Spleen (tissue), 11 donors: Measurements from ENCODE around the gene MMP15. TPM values are rescaled to one million over a fixed set of nuclear protein-coding genes. Genes with fewer than 3 reads are reported as not detected.
"Not testable (repeated sequence)": the region's sequence is repeated elsewhere in the genome, so short reads cannot be mapped to it uniquely, and the experiment has no call there.

Experiments used
- DNase-seq: peaks from one replicate; pipeline ENCODE4 v3.0.0-alpha.2; 2020
- H3K27ac ChIP-seq, 8 donors: fragments of 200-600 bp; sonication (generic) in 7 of 8; 1 replicate in 4 of 8; 2 replicates in 4 of 8; pipeline versions ENCODE4 v1.5.0 to v1.8.0; 2016 to 2021; ENCODE audit warnings: inconsistent platforms in 4 of 8, mild to moderate bottlenecking in 4 of 8, moderate library complexity in 1 of 8
- H3K27me3 ChIP-seq, 7 donors: fragments of 200-600 bp; sonication (generic) in 6 of 7; replicated peaks in 1 of 7; 1 replicate in 4 of 7; 2 replicates in 3 of 7; pipeline versions ENCODE4 v1.5.0 to v1.8.0; 2016 to 2021; ENCODE audit warnings: inconsistent platforms in 3 of 7, mild to moderate bottlenecking in 1 of 7
- H3K36me3 ChIP-seq, 6 donors: fragments of 200-600 bp; sonication (generic) in 5 of 6; 1 replicate in 4 of 6; 2 replicates in 2 of 6; pipeline versions ENCODE4 v1.5.0 to v1.8.0; 2016 to 2021; ENCODE audit warnings: inconsistent platforms in 2 of 6
- H3K4me1 ChIP-seq, 6 donors: fragments of 200-600 bp; sonication (generic) in 5 of 6; 1 replicate in 3 of 6; 2 replicates in 3 of 6; pipeline versions ENCODE4 v1.5.0 to v1.8.0; 2016 to 2021; ENCODE audit warnings: inconsistent platforms in 3 of 6
- H3K4me3 ChIP-seq, 8 donors: fragments of 200-600 bp; sonication (generic) in 7 of 8; 1 replicate in 4 of 8; 2 replicates in 4 of 8; pipeline versions ENCODE4 v1.5.0 to v1.8.0; 2016 to 2021; ENCODE audit warnings: inconsistent platforms in 4 of 8, mild to moderate bottlenecking in 4 of 8, moderate library complexity in 2 of 8
- H3K9me3 ChIP-seq, 8 donors: fragments of 200-600 bp; sonication (generic) in 7 of 8; 1 replicate in 4 of 8; 2 replicates in 4 of 8; pipeline versions ENCODE4 v1.5.0 to v1.8.0; 2016 to 2021; ENCODE audit warnings: inconsistent platforms in 4 of 8
- CTCF ChIP-seq, 11 experiments: fragments of 200-600 bp in 7 of 11; fragments of 450-650 bp in 4 of 11; sonication (generic) in 4 of 11; IDR thresholded peaks in 8 of 11; conservative IDR thresholded peaks in 3 of 11; 1 replicate in 7 of 11; 2 replicates in 4 of 11; pipeline versions ENCODE4 v1.4.0 to v1.8.0; 2016 to 2021; ENCODE audit warnings: antibody characterized with exemption in 11 of 11, inconsistent platforms in 4 of 11, mild to moderate bottlenecking in 1 of 11
- POLR2A ChIP-seq, 3 donors: fragments of 450-650 bp; IDR thresholded peaks; one replicate each; pipeline ENCODE4 v1.5.1; 2017; ENCODE audit warnings: antibody characterized with exemption in 3 of 3, mild to moderate bottlenecking in 1 of 3
- POLR2AphosphoS5 ChIP-seq, 3 donors: sonication (generic); formaldehyde crosslinking; IDR thresholded peaks; one replicate each; pipeline ENCODE4 v1.5.1; 2017; ENCODE audit warnings: antibody characterized with exemption in 3 of 3
- WGBS, 5 donors: extraction: QIAGEN DNeasy Blood & Tissue Kit in 3 of 5; methylation state at CpG; one replicate each; pipeline versions ENCODE4 v1.1.5 to v1.1.7; 2013 to 2018; 5-methylcytosine and 5-hydroxymethylcytosine counted together
- intact Hi-C: fragments of 100-400 bp; cut with DNase I; formaldehyde crosslinking; loops from one replicate; pipeline ENCODE4 v1.15.0; 2023; ENCODE audit warnings: low total_unique reads
- polyA plus RNA-seq, 3 donors: library from polyadenylated mRNA; stranded (reverse); fragments of 200-250 nt; gene quantifications; one replicate each; pipeline ENCODE4 v1.2.1, GENCODE V29; 2013
- total RNA-seq, 7 donors: library from RNA; depleted of rRNA in 3 of 7; stranded (reverse); fragments of >200 nt in 3 of 7; fragmentation: NEBNext Ultra II Directional in 4 of 7; extraction: Animal tissue kit (Norgen Biotek cat#: 25700) in 4 of 7; gene quantifications; one replicate each; pipeline versions ENCODE4 v1.1.0 to v1.2.1, GENCODE V29; 2016 to 2021
- donor health status: healthy with polysubstance abuse.
- donor health status: DM: no; HTN: no; CAD: no; lungs with moderate emphysema.
- donor health status: DM: no; HTN: no; CAD: no.
- donor health status: Bipolar disorder and iron deficiency.
- donor health status: healthy.
- donor health status: DM: no; HTN: no; CAD: no.
- donor health status: DM: yes; HTN: yes; CAD: no.

Gene MMP15
- total and polyA plus RNA-seq, 10 donors: 2.3 to 24.2 (median 14.0) TPM

- no peaks in the 10 kb centered on the region for H3K4me1 ChIP-seq
- WGBS, 5 donors: 86 to 97% (median 91%) methylated on average over 23 of the region's 23 CpGs
- no peak overlapping the region for H3K4me3 ChIP-seq
- DNase-seq: peak; percentile 8
- TF ChIP-seq POLR2AphosphoS5 (IDR thresholded peaks at IDR 0.05) (no peak), CTCF (IDR thresholded peaks at IDR 0.05 in 8 of 11, conservative IDR thresholded peaks at IDR 0.05 in 3 of 11) (no peak), POLR2A (IDR thresholded peaks at IDR 0.05) (no peak)
- H3K9me3 ChIP-seq: no peaks in the 10 kb centered on the region
- intact Hi-C loops: no loop called here
- no peaks in the 10 kb centered on the region for H3K36me3 ChIP-seq
- no peak overlapping the region for H3K27ac ChIP-seq
- no peaks in the 10 kb centered on the region for H3K27me3 ChIP-seq
Observed at GRCh38 chr16:58087209-58087913, 61.8 kb downstream of the MMP15 start.

GRCh38 chr16:58088091-58088490 lies 62.5 kb downstream of the MMP15 start:
- intact Hi-C loops: no loop called here
- DNase-seq: peak; percentile 53
- H3K27ac ChIP-seq: no peak overlapping the region
- H3K9me3 ChIP-seq: no peaks in the 10 kb centered on the region
- no peaks in the 10 kb centered on the region for H3K27me3 ChIP-seq
- WGBS, 5 donors: 69 to 85% (median 80%) methylated on average over 9 of the region's 9 CpGs
- no peak for TF ChIP-seq POLR2A (IDR thresholded peaks at IDR 0.05)
- TF ChIP-seq CTCF (IDR thresholded peaks at IDR 0.05 in 8 of 11, conservative IDR thresholded peaks at IDR 0.05 in 3 of 11): no peak
- TF ChIP-seq POLR2AphosphoS5 (IDR thresholded peaks at IDR 0.05): no peak
- no peak overlapping the region for H3K4me3 ChIP-seq
- H3K36me3 ChIP-seq: no peaks in the 10 kb centered on the region
- H3K4me1 ChIP-seq: no peaks in the 10 kb centered on the region

- peak; percentile 4 for DNase-seq
- H3K27ac ChIP-seq, H3K27me3 ChIP-seq, intact Hi-C loops, H3K4me3 ChIP-seq, H3K4me1 ChIP-seq, H3K9me3 ChIP-seq, H3K36me3 ChIP-seq: not testable (repeated sequence)
- 94 to 99% (median 96%) methylated on average over 3 of the region's 3 CpGs for WGBS, 5 donors
Observed at GRCh38 chr16:58090396-58090795, 64.8 kb downstream of the MMP15 start.

GRCh38 chr16:58094026-58094425 lies 68.5 kb downstream of the MMP15 start:
- Histone ChIP-seq H3K4me3 (no peak overlapping the region), H3K27ac (no peak overlapping the region), H3K9me3 (no peaks in the 10 kb centered on the region), H3K36me3 (no peaks in the 10 kb centered on the region), H3K27me3 (peaks cover 0 to 3% (median 0%) of the 10 kb centered on the region in 7 donors), H3K4me1 (peaks cover 0 to 19% (median 6%) of the 10 kb centered on the region in 6 donors)
- intact Hi-C loops: no loop called here
- TF ChIP-seq POLR2A (IDR thresholded peaks at IDR 0.05) (no peak), CTCF (IDR thresholded peaks at IDR 0.05 in 8 of 11, conservative IDR thresholded peaks at IDR 0.05 in 3 of 11) (no peak), POLR2AphosphoS5 (IDR thresholded peaks at IDR 0.05) (no peak)
- no peak for DNase-seq
- 74 to 93% (median 83%) methylated on average over 5 of the region's 5 CpGs for WGBS, 5 donors
